Activated T-cell treated with anti-CD3 and anti-CD28 coated beads, Interleukin-2, amount 50 U/mL, for 72 hours (primary cell): ENCODE data around the gene DYNC2I2. TPM values are rescaled to one million over a fixed set of nuclear protein-coding genes. Genes with fewer than 3 reads are reported as not detected.

Experiments
- ATAC-seq, 2 donors: fragments of 150-1000 bp; cut with Tn5 transposase; replicated peaks in 1 of 2; 2 replicates each; pipeline ENCODE4 v1.10.0; 2021; ENCODE audit warnings: moderate library complexity in 2 of 2, mild to moderate bottlenecking in 1 of 2
- DNase-seq, 2 donors: peaks; one replicate each; pipeline ENCODE4 v3.0.0; 2021 to 2022; ENCODE audit warnings: mixed read lengths in 1 of 2
- H3K27ac Mint-ChIP-seq: one replicate; pipeline ENCODE4 v1.8.0; 2022; ENCODE audit warnings: mild to moderate bottlenecking, moderate library complexity, mixed read lengths
- H3K27me3 Mint-ChIP-seq: one replicate; pipeline ENCODE4 v1.8.0; 2022; ENCODE audit warnings: low read depth, mixed read lengths
- H3K36me3 Mint-ChIP-seq, 2 donors: one replicate each; pipeline ENCODE4 v1.8.0; 2022; ENCODE audit warnings: mixed read lengths in 2 of 2, mild to moderate bottlenecking in 1 of 2; ENCODE audit not compliant: insufficient read depth in 2 of 2
- H3K4me1 Mint-ChIP-seq: one replicate; pipeline ENCODE4 v1.8.0; 2022; ENCODE audit warnings: low read depth, mixed read lengths
- H3K4me3 Mint-ChIP-seq, 2 donors: one replicate each; pipeline ENCODE4 v1.8.0; 2022; ENCODE audit warnings: mild to moderate bottlenecking in 2 of 2, mixed read lengths in 2 of 2, moderate library complexity in 2 of 2
- H3K9me3 Mint-ChIP-seq, 2 donors: one replicate each; pipeline ENCODE4 v1.8.0; 2022; ENCODE audit warnings: mixed read lengths in 2 of 2
- total RNA-seq, 2 donors: library from RNA; stranded (reverse); gene quantifications; one replicate each; pipeline ENCODE4 v1.2.3, GENCODE V29; 2022

The DYNC2I2 gene
- total RNA-seq, 2 donors from 2014 or later, result 27.1 to 31.2 TPM

- ATAC-seq (no peak), DNase-seq (no peak)
- Mint-ChIP-seq H3K4me3 (no peak overlapping the region), H3K4me1 (no peaks in the 10 kb centered on the region), H3K36me3 (peaks cover 0 to 3% of the 10 kb centered on the region in 2 donors), H3K27me3 (no peaks in the 10 kb centered on the region), H3K27ac (no peak overlapping the region), H3K9me3 (no peaks in the 10 kb centered on the region)
These were observed 19.0 kb downstream of the DYNC2I2 start for GRCh38 chr9:128637656-128638055.

- peak in 1 of 2 donors; percentile 23 for ATAC-seq
- Mint-ChIP-seq H3K36me3 (peaks cover 0 to 3% of the 10 kb centered on the region in 2 donors), H3K27me3 (no peaks in the 10 kb centered on the region), H3K4me3 (no peak overlapping the region), H3K4me1 (no peaks in the 10 kb centered on the region), H3K27ac (no peak overlapping the region), H3K9me3 (no peaks in the 10 kb centered on the region)
- no peak for DNase-seq
These were observed 19.8 kb downstream of the DYNC2I2 start for GRCh38 chr9:128636556-128637530.

GRCh38 chr9:128636024-128636390 lies 20.6 kb downstream of the DYNC2I2 start:
- H3K4me3 Mint-ChIP-seq, result no peak overlapping the region
- peaks cover 0 to 6% of the 10 kb centered on the region in 2 donors for H3K36me3 Mint-ChIP-seq
- H3K4me1 Mint-ChIP-seq, result no peaks in the 10 kb centered on the region
- H3K27ac Mint-ChIP-seq, result no peak overlapping the region
- ATAC-seq, result peak; percentile 6 to 8
- DNase-seq, result no peak
- no peaks in the 10 kb centered on the region for H3K27me3 Mint-ChIP-seq
- H3K9me3 Mint-ChIP-seq, result no peaks in the 10 kb centered on the region

GRCh38 chr9:128635266-128636023 lies 21.2 kb downstream of the DYNC2I2 start:
- no peaks in the 10 kb centered on the region for H3K9me3 Mint-ChIP-seq
- ATAC-seq, result peak; percentile 13 to 17
- H3K27me3 Mint-ChIP-seq, result no peaks in the 10 kb centered on the region
- no peak overlapping the region for H3K27ac Mint-ChIP-seq
- H3K36me3 Mint-ChIP-seq, result peaks cover 0 to 7% of the 10 kb centered on the region in 2 donors
- no peak overlapping the region for H3K4me3 Mint-ChIP-seq
- DNase-seq, result no peak
- H3K4me1 Mint-ChIP-seq, result no peaks in the 10 kb centered on the region

GRCh38 chr9:128634651-128635262 lies 21.9 kb downstream of the DYNC2I2 start:
- H3K9me3 Mint-ChIP-seq, result no peaks in the 10 kb centered on the region
- H3K36me3 Mint-ChIP-seq, result peaks cover 0 to 8% of the 10 kb centered on the region in 2 donors
- no peak for DNase-seq
- H3K27ac Mint-ChIP-seq, result no peak overlapping the region
- peak in 1 of 2 donors; percentile 6 for ATAC-seq
- H3K4me1 Mint-ChIP-seq, result no peaks in the 10 kb centered on the region
- no peak overlapping the region for H3K4me3 Mint-ChIP-seq
- no peaks in the 10 kb centered on the region for H3K27me3 Mint-ChIP-seq

GRCh38 chr9:128634111-128634510 lies 22.5 kb downstream of the DYNC2I2 start:
- H3K4me3 Mint-ChIP-seq, result no peak overlapping the region
- H3K4me1 Mint-ChIP-seq, result no peaks in the 10 kb centered on the region
- no peaks in the 10 kb centered on the region for H3K9me3 Mint-ChIP-seq
- DNase-seq (no peak), ATAC-seq (no peak)
- peaks cover 0 to 8% of the 10 kb centered on the region in 2 donors for H3K36me3 Mint-ChIP-seq
- no peak overlapping the region for H3K27ac Mint-ChIP-seq
- H3K27me3 Mint-ChIP-seq, result no peaks in the 10 kb centered on the region

- DNase-seq, result no peak
- ATAC-seq, result no peak
- Mint-ChIP-seq H3K4me1 (no peaks in the 10 kb centered on the region), H3K27ac (no peak overlapping the region), H3K4me3 (no peak overlapping the region), H3K27me3 (no peaks in the 10 kb centered on the region), H3K36me3 (peaks cover 3 to 12% of the 10 kb centered on the region in 2 donors), H3K9me3 (no peaks in the 10 kb centered on the region)
These were observed 23.0 kb downstream of the DYNC2I2 start for GRCh38 chr9:128633601-128634000.

GRCh38 chr9:128633057-128633456 lies 23.6 kb downstream of the DYNC2I2 start:
- Mint-ChIP-seq H3K36me3 (peaks cover 3 to 12% of the 10 kb centered on the region in 2 donors), H3K27me3 (no peaks in the 10 kb centered on the region), H3K27ac (peak overlapping the region; percentile 1), H3K4me3 (no peak overlapping the region), H3K4me1 (no peaks in the 10 kb centered on the region), H3K9me3 (no peaks in the 10 kb centered on the region)
- ATAC-seq (no peak), DNase-seq (no peak)

- Mint-ChIP-seq H3K9me3 (no peaks in the 10 kb centered on the region), H3K27ac (no peak overlapping the region), H3K4me1 (no peaks in the 10 kb centered on the region), H3K4me3 (no peak overlapping the region), H3K36me3 (peaks cover 3 to 14% of the 10 kb centered on the region in 2 donors), H3K27me3 (no peaks in the 10 kb centered on the region)
- DNase-seq (no peak), ATAC-seq (no peak)
These were observed 24.2 kb downstream of the DYNC2I2 start for GRCh38 chr9:128632486-128632885.

- no peak for ATAC-seq
- Mint-ChIP-seq H3K27me3 (no peaks in the 10 kb centered on the region), H3K36me3 (peaks cover 3 to 15% of the 10 kb centered on the region in 2 donors), H3K4me3 (no peak overlapping the region), H3K27ac (no peak overlapping the region), H3K4me1 (no peaks in the 10 kb centered on the region), H3K9me3 (no peaks in the 10 kb centered on the region)
- DNase-seq, result no peak
These were observed 24.6 kb downstream of the DYNC2I2 start for GRCh38 chr9:128632066-128632465.

GRCh38 chr9:128631636-128632035 lies 25.0 kb downstream of the DYNC2I2 start:
- Mint-ChIP-seq H3K4me1 (no peaks in the 10 kb centered on the region), H3K36me3 (peaks cover 3 to 16% of the 10 kb centered on the region in 2 donors), H3K9me3 (no peaks in the 10 kb centered on the region), H3K27ac (no peak overlapping the region), H3K4me3 (no peak overlapping the region), H3K27me3 (no peaks in the 10 kb centered on the region)
- DNase-seq, result no peak
- ATAC-seq, result no peak

GRCh38 chr9:128629852-128630545 lies 26.6 kb downstream of the DYNC2I2 start:
- Mint-ChIP-seq H3K27me3 (no peaks in the 10 kb centered on the region), H3K27ac (no peak overlapping the region), H3K4me1 (no peaks in the 10 kb centered on the region), H3K36me3 (peaks cover 8 to 20% of the 10 kb centered on the region in 2 donors), H3K9me3 (no peaks in the 10 kb centered on the region), H3K4me3 (no peak overlapping the region)
- no peak for ATAC-seq
- no peak for DNase-seq
